Measurements from ENCODE around the gene SGCA. TPM values are rescaled to one million over a fixed set of nuclear protein-coding genes. Genes with fewer than 3 reads are reported as not detected.

SGCA gene
- total and polyA plus RNA-seq, 2 of the 13 experiments (the other 11 are each of a cell fraction or from before 2014, with no cell fraction given) = not detected

- TF ChIP-seq, protein P1, sequence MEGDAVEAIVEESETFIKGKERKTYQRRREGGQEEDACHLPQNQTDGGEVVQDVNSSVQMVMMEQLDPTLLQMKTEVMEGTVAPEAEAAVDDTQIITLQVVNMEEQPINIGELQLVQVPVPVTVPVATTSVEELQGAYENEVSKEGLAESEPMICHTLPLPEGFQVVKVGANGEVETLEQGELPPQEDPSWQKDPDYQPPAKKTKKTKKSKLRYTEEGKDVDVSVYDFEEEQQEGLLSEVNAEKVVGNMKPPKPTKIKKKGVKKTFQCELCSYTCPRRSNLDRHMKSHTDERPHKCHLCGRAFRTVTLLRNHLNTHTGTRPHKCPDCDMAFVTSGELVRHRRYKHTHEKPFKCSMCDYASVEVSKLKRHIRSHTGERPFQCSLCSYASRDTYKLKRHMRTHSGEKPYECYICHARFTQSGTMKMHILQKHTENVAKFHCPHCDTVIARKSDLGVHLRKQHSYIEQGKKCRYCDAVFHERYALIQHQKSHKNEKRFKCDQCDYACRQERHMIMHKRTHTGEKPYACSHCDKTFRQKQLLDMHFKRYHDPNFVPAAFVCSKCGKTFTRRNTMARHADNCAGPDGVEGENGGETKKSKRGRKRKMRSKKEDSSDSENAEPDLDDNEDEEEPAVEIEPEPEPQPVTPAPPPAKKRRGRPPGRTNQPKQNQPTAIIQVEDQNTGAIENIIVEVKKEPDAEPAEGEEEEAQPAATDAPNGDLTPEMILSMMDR (CRISPR knock-in tag; IDR thresholded peaks at IDR 0.05) = peak; percentile 33
- TF ChIP-seq, protein P2, sequence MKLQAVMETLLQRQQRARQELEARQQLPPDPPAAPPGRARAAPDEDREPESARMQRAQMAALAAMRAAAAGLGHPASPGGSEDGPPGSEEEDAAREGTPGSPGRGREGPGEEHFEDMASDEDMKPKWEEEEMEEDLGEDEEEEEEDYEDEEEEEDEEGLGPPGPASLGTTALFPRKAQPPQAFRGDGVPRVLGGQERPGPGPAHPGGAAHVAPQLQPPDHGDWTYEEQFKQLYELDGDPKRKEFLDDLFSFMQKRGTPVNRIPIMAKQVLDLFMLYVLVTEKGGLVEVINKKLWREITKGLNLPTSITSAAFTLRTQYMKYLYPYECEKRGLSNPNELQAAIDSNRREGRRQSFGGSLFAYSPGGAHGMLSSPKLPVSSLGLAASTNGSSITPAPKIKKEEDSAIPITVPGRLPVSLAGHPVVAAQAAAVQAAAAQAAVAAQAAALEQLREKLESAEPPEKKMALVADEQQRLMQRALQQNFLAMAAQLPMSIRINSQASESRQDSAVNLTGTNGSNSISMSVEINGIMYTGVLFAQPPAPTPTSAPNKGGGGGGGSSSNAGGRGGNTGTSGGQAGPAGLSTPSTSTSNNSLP (IDR thresholded peaks at IDR 0.05; ENCODE audit: low read depth, low read length) = no peak
- no peak for TF ChIP-seq DDIT3 (CRISPR knock-in tag; IDR thresholded peaks at IDR 0.05)
- TF ChIP-seq YY1 (IDR thresholded peaks at IDR 0.05; ENCODE audit: insufficient read depth, insufficient replicate concordance, low read depth, low read length) = peak; percentile 10
- TF ChIP-seq HNRNPLL (IDR thresholded peaks at IDR 0.05; ENCODE audit: low read depth, low read length, poor library complexity, severe bottlenecking) = peak; percentile 39
- 0 out of 2 replicates have a peak, but pooled peaks have one; percentile 46 for TF ChIP-seq RELA (CRISPR knock-in tag; IDR thresholded peaks at IDR 0.05)
- TF ChIP-seq, protein P3, sequence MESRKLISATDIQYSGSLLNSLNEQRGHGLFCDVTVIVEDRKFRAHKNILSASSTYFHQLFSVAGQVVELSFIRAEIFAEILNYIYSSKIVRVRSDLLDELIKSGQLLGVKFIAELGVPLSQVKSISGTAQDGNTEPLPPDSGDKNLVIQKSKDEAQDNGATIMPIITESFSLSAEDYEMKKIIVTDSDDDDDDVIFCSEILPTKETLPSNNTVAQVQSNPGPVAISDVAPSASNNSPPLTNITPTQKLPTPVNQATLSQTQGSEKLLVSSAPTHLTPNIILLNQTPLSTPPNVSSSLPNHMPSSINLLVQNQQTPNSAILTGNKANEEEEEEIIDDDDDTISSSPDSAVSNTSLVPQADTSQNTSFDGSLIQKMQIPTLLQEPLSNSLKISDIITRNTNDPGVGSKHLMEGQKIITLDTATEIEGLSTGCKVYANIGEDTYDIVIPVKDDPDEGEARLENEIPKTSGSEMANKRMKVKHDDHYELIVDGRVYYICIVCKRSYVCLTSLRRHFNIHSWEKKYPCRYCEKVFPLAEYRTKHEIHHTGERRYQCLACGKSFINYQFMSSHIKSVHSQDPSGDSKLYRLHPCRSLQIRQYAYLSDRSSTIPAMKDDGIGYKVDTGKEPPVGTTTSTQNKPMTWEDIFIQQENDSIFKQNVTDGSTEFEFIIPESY (CRISPR knock-in tag; IDR thresholded peaks at IDR 0.05) = 0 out of 2 replicates have a peak, but pooled peaks have one; percentile 16
Observed at GRCh38 chr17:50129728-50130558, 35.9 kb upstream of the SGCA start, which contains the start of gene SAMD14 (continued).
